Panc1 (cell line): ENCODE measurements around the gene PDE1A. TPM values are rescaled to one million over a fixed set of nuclear protein-coding genes. Genes with fewer than 3 reads are reported as not detected.

Experiments
- ATAC-seq: fragments of 200-7000 bp; cut with Tn5 transposase; 2 replicates; pipeline ENCODE4 v1.9.1; 2020; ENCODE audit warnings: mild to moderate bottlenecking, moderate library complexity
- BruUV-seq: library from RNA; stranded (reverse); fragments of 400-500 nt; replicated peaks from 2 replicates; lab custom pipeline; 2021; lab: Mats Ljungman, UMichigan
- CTCF ChIA-PET: fragments of 300-600 bp; sonication (Branson Sonifier 250); formaldehyde crosslinking; loops from one replicate; lab custom pipeline; 2022; ENCODE audit warnings: antibody characterized with exemption; lab: Charles Lee
- POLR2A ChIA-PET: fragments of 300-600 bp; sonication (Branson Sonifier 250); formaldehyde crosslinking; loops from one replicate; lab custom pipeline; 2022; ENCODE audit warnings: antibody characterized with exemption; lab: Charles Lee
- DNase-seq: peaks from one replicate; pipeline ENCODE4 v3.0.0-alpha.2; 2010; ENCODE audit warnings: low read depth, low spot score
- H3K27ac ChIP-seq: 2 replicates; pipeline ENCODE4 v1.5.1; 2011; ENCODE audit warnings: mild to moderate bottlenecking, low read length, inconsistent platforms
- H3K27me3 ChIP-seq: fragments of 200-500 bp; sonication (Bioruptor generic); 2 replicates; pipeline ENCODE4 v1.6.0; 2014; ENCODE audit warnings: low read length, inconsistent platforms; ENCODE audit not compliant: control insufficient read depth, insufficient read depth
- H3K36me3 ChIP-seq: fragments of 200-500 bp; sonication (Bioruptor generic); 2 replicates; pipeline ENCODE4 v1.5.1; 2014; ENCODE audit warnings: inconsistent platforms, mild to moderate bottlenecking, low read length, moderate library complexity; ENCODE audit not compliant: control insufficient read depth, insufficient read depth
- H3K4me1 ChIP-seq: 2 replicates; pipeline ENCODE4 v1.5.1; 2011; ENCODE audit warnings: inconsistent platforms, mild to moderate bottlenecking, low read length, moderate library complexity; ENCODE audit not compliant: control insufficient read depth, insufficient read depth
- H3K4me3 ChIP-seq, 2 experiments: 2 replicates each; pipeline ENCODE4 v1.5.1; 2011 to 2012; ENCODE audit warnings: low read depth in 2 of 2, low read length in 2 of 2, mild to moderate bottlenecking in 2 of 2, inconsistent platforms in 1 of 2, moderate library complexity in 1 of 2
- H3K9me3 ChIP-seq: fragments of 200-500 bp; sonication (Bioruptor generic); 2 replicates; pipeline ENCODE4 v1.5.1; 2014; ENCODE audit warnings: low read depth, mild to moderate bottlenecking, inconsistent platforms, low read length, moderate library complexity; ENCODE audit not compliant: control insufficient read depth, insufficient read depth
- POLR2AphosphoS5 ChIP-seq: IDR thresholded peaks from 2 replicates; pipeline ENCODE4 v1.6.1; 2012; ENCODE audit warnings: mild to moderate bottlenecking, low read depth, low read length, moderate library complexity
- SIN3A ChIP-seq: IDR thresholded peaks from 2 replicates; pipeline ENCODE4 v1.6.1; 2012; ENCODE audit warnings: low read depth, mild to moderate bottlenecking, low read length, moderate library complexity, borderline replicate concordance; ENCODE audit not compliant: insufficient read depth
- TCF7L2 ChIP-seq: IDR thresholded peaks from 2 replicates; pipeline ENCODE4 v1.6.1; 2011; ENCODE audit warnings: mild to moderate bottlenecking, low read depth, low read length, inconsistent platforms
- in situ Hi-C: cut with HindIII; loops from 2 replicates; pipeline ENCODE4 v1.10.0; 2016; ENCODE audit warnings: low sequenced_read_pairs, low pct_unique_long_range_greater_than_20kb
- intact Hi-C: fragments of 100-400 bp; cut with micrococcal nuclease; formaldehyde crosslinking; loops from one replicate; pipeline ENCODE4 v1.10.0; 2022; ENCODE audit not compliant: unreplicated experiment
- total RNA-seq: library from RNA; stranded (reverse); gene quantifications from one replicate; pipeline ENCODE4 v1.2.1, GENCODE V29; 2021; ENCODE audit not compliant: unreplicated experiment
- TF ChIP-seq, protein P1 (sequence below): fragments of 450-650 bp; IDR thresholded peaks from 2 replicates; pipeline ENCODE4 v1.5.1; 2017; ENCODE audit warnings: mild to moderate bottlenecking
- TF ChIP-seq, protein P2 (sequence below), 2 experiments: IDR thresholded peaks; 2 replicates each; pipeline ENCODE4 v1.6.1; 2011 to 2012; ENCODE audit warnings: low read depth in 2 of 2, control low read depth in 1 of 2, low read length in 1 of 2, mild to moderate bottlenecking in 1 of 2, moderate library complexity in 1 of 2; ENCODE audit not compliant: insufficient read depth in 1 of 2

PDE1A gene
- total RNA-seq, 1 experiment from 2014 or later = 0.08 TPM

DNA sequence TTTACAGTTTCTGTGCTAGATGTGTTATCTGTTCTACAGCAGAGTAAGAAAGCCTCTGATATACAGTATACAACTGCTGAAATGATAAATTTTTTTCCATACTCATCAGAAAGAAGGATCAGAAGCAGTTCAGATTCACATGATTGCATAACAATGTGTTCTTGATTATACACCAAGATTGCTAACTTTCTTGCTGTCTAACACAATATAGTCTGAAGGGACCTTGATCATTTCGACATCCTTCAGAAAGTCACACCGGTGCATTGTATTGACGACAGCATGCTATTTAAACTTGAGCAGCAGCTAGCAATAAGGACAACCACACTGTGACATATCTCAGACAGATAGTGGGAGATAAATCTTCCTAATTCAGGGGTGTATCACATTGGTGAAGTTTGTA lies 127.2 kb downstream of the PDE1A start:
- ATAC-seq (no peak), DNase-seq (no peak)
- intact Hi-C loops (no loop called here), in situ Hi-C loops (no loop called here)
- no peak for TF ChIP-seq SIN3A
- TF ChIP-seq POLR2AphosphoS5 = no peak
- no peak for TF ChIP-seq TCF7L2
- TF ChIP-seq, protein P1, sequence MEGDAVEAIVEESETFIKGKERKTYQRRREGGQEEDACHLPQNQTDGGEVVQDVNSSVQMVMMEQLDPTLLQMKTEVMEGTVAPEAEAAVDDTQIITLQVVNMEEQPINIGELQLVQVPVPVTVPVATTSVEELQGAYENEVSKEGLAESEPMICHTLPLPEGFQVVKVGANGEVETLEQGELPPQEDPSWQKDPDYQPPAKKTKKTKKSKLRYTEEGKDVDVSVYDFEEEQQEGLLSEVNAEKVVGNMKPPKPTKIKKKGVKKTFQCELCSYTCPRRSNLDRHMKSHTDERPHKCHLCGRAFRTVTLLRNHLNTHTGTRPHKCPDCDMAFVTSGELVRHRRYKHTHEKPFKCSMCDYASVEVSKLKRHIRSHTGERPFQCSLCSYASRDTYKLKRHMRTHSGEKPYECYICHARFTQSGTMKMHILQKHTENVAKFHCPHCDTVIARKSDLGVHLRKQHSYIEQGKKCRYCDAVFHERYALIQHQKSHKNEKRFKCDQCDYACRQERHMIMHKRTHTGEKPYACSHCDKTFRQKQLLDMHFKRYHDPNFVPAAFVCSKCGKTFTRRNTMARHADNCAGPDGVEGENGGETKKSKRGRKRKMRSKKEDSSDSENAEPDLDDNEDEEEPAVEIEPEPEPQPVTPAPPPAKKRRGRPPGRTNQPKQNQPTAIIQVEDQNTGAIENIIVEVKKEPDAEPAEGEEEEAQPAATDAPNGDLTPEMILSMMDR = no peak
- TF ChIP-seq, protein P2, sequence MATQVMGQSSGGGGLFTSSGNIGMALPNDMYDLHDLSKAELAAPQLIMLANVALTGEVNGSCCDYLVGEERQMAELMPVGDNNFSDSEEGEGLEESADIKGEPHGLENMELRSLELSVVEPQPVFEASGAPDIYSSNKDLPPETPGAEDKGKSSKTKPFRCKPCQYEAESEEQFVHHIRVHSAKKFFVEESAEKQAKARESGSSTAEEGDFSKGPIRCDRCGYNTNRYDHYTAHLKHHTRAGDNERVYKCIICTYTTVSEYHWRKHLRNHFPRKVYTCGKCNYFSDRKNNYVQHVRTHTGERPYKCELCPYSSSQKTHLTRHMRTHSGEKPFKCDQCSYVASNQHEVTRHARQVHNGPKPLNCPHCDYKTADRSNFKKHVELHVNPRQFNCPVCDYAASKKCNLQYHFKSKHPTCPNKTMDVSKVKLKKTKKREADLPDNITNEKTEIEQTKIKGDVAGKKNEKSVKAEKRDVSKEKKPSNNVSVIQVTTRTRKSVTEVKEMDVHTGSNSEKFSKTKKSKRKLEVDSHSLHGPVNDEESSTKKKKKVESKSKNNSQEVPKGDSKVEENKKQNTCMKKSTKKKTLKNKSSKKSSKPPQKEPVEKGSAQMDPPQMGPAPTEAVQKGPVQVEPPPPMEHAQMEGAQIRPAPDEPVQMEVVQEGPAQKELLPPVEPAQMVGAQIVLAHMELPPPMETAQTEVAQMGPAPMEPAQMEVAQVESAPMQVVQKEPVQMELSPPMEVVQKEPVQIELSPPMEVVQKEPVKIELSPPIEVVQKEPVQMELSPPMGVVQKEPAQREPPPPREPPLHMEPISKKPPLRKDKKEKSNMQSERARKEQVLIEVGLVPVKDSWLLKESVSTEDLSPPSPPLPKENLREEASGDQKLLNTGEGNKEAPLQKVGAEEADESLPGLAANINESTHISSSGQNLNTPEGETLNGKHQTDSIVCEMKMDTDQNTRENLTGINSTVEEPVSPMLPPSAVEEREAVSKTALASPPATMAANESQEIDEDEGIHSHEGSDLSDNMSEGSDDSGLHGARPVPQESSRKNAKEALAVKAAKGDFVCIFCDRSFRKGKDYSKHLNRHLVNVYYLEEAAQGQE (IDR thresholded peaks at IDR 0.05; ENCODE audit: insufficient read depth in 1 of 2, low read depth in 2 of 2, low read length in 1 of 2) = no peak
- CTCF ChIA-PET = no interaction called here
- Histone ChIP-seq H3K36me3 (no peaks in the 10 kb centered on the region), H3K27me3 (no peaks in the 10 kb centered on the region), H3K4me3 (no peak overlapping the region), H3K27ac (no peak overlapping the region), H3K4me1 (no peaks in the 10 kb centered on the region), H3K9me3 (no peaks in the 10 kb centered on the region)
- no TSS peak for BruUV-seq
- POLR2A ChIA-PET = no interaction called here

DNA sequence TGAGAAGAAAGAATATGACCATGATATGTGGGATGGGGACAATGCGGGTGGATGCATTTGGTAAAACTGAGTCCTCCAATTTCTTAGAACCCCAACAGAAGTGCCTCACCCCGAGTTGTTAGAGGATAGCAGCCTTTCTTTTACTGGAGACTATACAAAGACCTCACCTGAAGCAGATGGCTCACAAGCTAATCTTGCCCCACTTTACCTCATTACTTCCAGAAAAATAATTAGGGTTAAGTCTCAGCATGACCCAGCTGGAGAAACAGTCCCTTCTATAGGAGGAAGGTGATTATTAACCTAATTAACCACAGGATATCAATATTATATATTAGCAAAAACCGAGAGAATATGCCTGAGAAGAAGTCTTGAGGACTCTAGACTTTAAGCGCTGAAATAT lies 128.4 kb downstream of the PDE1A start:
- ATAC-seq (no peak), DNase-seq (no peak)
- intact Hi-C loops (no loop called here), in situ Hi-C loops (no loop called here)
- TF ChIP-seq, protein P2 (IDR thresholded peaks at IDR 0.05; ENCODE audit: insufficient read depth in 1 of 2, low read depth in 2 of 2, low read length in 1 of 2) = no peak
- TF ChIP-seq, protein P1 = no peak
- TF ChIP-seq SIN3A (no peak), POLR2AphosphoS5 (no peak)
- Histone ChIP-seq H3K9me3 (no peaks in the 10 kb centered on the region), H3K36me3 (no peaks in the 10 kb centered on the region), H3K27me3 (no peaks in the 10 kb centered on the region), H3K4me1 (no peaks in the 10 kb centered on the region), H3K4me3 (no peak overlapping the region), H3K27ac (no peak overlapping the region)
- CTCF ChIA-PET = no interaction called here
- BruUV-seq = no TSS peak
- POLR2A ChIA-PET = no interaction called here
